Epithelial cell of proximal tubule (primary cell): ENCODE measurements around the gene NECTIN4. TPM values are rescaled to one million over a fixed set of nuclear protein-coding genes. Genes with fewer than 3 reads are reported as not detected.

Experiments
- DNase-seq: peaks from one replicate; pipeline ENCODE4 v3.0.0-alpha.2; 2011; ENCODE audit warnings: low read depth
- H3K4me3 ChIP-seq: 2 replicates; pipeline ENCODE4 v1.5.1; 2011; ENCODE audit warnings: low read depth, mild to moderate bottlenecking, low read length
- total RNA-seq: library from RNA; depleted of rRNA; stranded (reverse); fragments of >200 nt; gene quantifications from 2 replicates; pipeline ENCODE4 v1.2.3, GENCODE V29; 2015
- TF ChIP-seq, protein P1 (sequence below): conservative IDR thresholded peaks from 2 replicates; pipeline ENCODE4 v1.5.1; 2012; ENCODE audit warnings: low read depth, mild to moderate bottlenecking, low read length

The NECTIN4 gene
- 3.0 and 6.1 TPM in 2 replicates for total RNA-seq

DNA sequence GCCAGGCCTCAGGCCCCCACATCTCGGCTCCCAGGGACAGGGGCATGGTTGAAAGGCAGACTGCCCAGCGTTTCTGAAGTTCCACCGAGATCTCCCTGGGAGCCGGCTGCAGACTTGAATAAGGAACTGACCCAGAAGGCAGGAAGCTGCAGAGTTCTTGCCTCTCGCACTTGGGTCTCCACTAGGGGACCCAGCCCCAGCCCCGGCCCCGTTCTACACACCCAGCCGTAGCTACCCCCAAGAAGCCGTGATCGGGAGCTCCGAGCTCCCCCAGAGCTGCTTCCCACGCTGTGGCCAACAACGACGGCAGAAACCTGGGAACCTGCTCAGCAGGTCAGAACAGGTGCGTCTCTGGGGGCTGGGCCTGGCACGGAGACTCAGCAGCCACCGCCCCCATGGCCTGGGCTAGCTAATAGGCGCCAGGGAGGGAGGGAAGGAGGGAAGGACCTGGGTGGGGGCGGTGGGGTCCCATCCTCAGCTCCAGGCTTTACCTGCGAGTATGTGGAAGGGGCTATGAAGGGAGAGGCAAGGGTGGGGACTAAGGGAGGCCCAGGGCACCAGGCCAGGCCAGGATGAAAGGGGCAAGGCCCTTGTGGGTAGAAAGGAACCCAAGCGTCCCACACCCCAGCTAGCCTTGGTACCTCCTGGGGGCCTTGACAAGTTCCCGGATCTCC is at the start of gene NECTIN4:
Gene NECTIN4, minus strand, starts transcription at position 308 of the 674 bp plus-strand sequence. Its CDS starts 262 bp downstream, at position 46.
- H3K4me3 ChIP-seq: no peak within 1 kb of the TSS
- TF ChIP-seq, protein P1, sequence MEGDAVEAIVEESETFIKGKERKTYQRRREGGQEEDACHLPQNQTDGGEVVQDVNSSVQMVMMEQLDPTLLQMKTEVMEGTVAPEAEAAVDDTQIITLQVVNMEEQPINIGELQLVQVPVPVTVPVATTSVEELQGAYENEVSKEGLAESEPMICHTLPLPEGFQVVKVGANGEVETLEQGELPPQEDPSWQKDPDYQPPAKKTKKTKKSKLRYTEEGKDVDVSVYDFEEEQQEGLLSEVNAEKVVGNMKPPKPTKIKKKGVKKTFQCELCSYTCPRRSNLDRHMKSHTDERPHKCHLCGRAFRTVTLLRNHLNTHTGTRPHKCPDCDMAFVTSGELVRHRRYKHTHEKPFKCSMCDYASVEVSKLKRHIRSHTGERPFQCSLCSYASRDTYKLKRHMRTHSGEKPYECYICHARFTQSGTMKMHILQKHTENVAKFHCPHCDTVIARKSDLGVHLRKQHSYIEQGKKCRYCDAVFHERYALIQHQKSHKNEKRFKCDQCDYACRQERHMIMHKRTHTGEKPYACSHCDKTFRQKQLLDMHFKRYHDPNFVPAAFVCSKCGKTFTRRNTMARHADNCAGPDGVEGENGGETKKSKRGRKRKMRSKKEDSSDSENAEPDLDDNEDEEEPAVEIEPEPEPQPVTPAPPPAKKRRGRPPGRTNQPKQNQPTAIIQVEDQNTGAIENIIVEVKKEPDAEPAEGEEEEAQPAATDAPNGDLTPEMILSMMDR: no peak
- DNase-seq: no peak

DNA sequence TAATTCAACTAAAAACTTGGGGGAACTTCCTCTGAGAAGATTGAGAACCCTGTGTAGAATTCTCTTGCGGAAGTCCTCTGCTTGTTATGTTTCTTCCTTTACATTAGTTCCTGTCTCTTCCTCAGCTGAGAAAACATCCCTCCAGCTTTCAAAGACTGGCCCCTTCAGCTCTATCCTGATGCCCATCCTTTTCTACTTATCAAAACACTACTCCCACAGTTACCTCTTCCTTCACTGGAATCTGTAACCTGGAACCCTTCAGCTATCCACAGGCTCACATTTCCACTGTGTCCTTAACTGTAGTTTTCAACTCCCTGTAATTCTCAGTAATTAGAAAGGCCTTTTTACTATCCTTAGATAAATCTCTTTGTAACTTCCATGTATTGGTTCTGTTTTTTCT is 49.1 kb upstream of the NECTIN4 start:
- no peak for DNase-seq
- H3K4me3 ChIP-seq: no peak overlapping the region
- TF ChIP-seq, protein P1: no peak

DNA sequence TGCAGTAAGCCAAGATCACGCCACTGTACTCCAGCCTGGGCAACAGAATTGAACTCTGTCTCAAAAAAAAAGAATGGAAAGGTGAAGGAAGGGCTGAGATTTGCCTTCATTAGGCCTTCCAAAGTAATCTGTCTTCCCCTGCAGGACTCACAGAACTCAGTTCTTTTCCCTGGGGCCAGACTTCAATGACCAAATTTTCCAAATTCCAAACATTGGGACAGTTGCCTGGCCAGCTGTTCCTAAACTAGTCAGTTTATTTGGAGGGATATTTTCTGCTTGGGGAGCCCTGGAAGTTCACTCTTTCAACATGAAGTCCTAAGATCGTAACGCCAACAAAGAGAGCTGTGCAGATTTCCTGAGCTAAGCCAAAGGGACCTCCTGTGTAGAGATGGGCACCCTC is 48.5 kb upstream of the NECTIN4 start:
- no peak overlapping the region for H3K4me3 ChIP-seq
- TF ChIP-seq, protein P1: no peak
- DNase-seq: no peak

DNA sequence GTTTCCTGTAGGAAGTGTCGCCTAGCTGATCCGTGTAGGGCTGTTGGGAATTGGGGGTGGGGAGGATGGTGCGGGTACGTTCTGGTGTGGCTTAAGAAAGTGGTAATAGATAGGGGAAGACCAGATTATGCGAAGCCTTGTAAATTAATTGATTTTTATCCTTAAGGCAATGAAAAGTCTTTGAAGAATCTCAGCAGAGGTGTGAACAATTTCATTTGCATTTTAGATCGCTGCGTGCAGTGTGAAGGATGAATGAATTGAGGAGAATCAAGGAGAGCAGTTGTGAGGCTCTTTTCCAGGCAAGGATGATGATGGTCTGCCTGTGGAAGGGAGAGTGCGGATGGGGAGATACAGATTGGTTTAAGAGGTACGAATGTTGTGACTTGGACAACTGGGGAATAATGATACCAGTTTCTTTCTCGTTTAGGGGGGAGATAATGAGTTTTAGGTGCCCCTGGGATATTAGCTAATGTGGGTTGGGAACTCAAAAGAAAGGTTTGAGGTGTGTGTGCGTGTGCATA is 43.9 kb upstream of the NECTIN4 start:
- H3K4me3 ChIP-seq: peak overlapping the region; percentile 95
- TF ChIP-seq, protein P1: no peak
- DNase-seq: no peak

DNA sequence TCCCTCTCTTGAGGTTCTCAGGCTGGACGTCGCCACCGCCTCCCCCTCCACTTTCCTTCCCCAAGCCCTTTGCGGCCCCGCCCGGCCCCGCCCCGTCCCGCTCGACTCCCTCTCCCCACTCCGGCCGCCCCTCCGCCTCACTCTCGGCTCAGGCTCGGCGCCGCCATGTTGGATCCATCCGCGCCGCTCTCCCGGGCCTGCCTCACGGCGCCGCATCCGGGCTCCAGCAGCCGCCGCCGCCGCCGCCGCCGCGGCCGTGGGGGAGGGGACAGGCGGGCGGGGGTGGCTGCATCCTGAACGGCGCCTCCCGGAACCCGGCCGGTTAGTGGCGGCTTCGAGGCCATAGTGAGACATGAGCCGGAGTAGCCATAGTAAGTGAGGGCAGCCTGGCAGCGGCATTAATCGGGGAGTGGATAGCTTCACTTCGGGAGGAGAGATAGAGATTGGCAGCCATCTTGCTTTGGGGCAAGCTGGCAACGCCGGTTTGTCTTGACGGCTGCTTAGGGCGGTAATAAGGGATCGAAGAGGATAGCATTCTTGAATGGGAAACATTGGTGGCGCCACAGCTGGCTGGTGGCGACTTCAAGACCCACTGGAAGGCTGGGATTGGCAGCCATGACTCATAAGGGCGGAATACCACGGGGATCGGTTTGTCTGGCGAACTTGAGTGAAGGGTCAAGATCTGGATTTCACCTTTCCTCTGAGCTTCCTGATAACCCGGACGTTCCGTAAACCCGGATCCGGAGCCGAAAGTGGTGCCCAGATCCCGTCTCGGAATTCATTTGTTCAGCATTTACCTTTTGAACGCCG is 43.3 kb upstream of the NECTIN4 start, which contains the start of gene DEDD:
Gene DEDD, minus strand, starts transcription at position 258 of the 810 bp plus-strand sequence. CDS start 8,205 bp downstream, outside the sequence.
- DNase-seq: peak; percentile 84
- H3K4me3 ChIP-seq: peak within 1 kb of the TSS; percentile 95
- TF ChIP-seq, protein P1: no peak

DNA sequence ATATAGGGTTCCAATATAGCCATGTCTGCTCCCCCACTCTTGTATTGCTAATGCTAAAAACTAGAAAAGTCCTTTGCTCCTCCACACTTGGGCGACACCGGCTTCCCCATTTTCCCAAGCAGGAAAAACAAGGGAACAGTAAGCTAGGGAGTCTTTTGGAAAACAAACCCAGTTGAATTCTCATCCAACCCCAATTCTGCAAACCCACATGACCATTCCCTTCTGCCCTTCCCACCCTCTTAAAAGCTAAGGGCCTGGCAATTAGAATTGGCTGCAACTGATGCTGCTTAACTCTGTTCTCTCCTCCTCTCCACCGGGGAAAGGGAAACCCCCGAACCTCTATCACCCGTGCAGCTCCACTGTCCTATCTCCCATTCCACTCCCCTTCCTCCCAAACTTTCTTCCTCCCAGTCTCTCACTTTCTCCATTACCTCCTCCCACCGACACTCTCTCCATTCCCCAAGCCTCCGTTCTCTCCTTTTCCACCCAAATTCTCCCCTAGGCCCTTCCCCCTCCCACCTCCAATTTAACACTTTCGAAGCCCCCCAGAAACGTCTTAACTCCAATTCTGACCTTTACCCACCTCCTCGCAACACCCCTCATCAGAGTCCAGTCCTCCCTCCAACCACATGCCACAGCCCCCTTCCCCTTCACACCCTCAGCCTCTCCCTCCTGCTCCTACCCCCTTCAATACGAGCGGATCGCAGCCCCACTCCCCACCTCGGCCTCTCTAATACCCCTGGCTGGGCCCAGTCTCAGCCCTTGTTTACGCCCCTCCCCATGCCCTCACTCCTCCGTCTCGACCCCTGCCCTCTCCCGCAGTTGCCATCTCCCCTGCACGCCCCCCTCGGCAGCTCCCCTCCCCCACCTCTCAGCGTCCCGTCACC is 42.4 kb upstream of the NECTIN4 start:
- DNase-seq: no peak
- TF ChIP-seq, protein P1: no peak
- peak overlapping the region; percentile 95 for H3K4me3 ChIP-seq
